Sigmoid colon (tissue), 4 donors: ENCODE data around the gene PLAAT4.
"Not testable (repeated sequence)": the region's sequence is repeated elsewhere in the genome, so short reads cannot be mapped to it uniquely, and the experiment has no call there.

Source experiments
- POLR2A ChIP-seq, 2 donors: fragments of 450-650 bp; IDR thresholded peaks; one replicate each; pipeline ENCODE4 v1.6.1; 2016; ENCODE audit warnings: antibody characterized with exemption in 2 of 2, mild to moderate bottlenecking in 2 of 2, moderate library complexity in 2 of 2
- POLR2AphosphoS5 ChIP-seq, 4 donors: sonication (generic); formaldehyde crosslinking; IDR thresholded peaks; one replicate each; pipeline ENCODE4 v1.6.1; 2017; ENCODE audit warnings: antibody characterized with exemption in 4 of 4
- TF ChIP-seq, protein P1 (sequence below), 4 experiments: fragments of 450-650 bp in 3 of 4; fragments of 200-600 bp in 1 of 4; IDR thresholded peaks; one replicate each; pipeline ENCODE4 v1.5.1; 2016 to 2019; ENCODE audit warnings: antibody characterized with exemption in 4 of 4, mild to moderate bottlenecking in 3 of 4, moderate library complexity in 2 of 4

DNA sequence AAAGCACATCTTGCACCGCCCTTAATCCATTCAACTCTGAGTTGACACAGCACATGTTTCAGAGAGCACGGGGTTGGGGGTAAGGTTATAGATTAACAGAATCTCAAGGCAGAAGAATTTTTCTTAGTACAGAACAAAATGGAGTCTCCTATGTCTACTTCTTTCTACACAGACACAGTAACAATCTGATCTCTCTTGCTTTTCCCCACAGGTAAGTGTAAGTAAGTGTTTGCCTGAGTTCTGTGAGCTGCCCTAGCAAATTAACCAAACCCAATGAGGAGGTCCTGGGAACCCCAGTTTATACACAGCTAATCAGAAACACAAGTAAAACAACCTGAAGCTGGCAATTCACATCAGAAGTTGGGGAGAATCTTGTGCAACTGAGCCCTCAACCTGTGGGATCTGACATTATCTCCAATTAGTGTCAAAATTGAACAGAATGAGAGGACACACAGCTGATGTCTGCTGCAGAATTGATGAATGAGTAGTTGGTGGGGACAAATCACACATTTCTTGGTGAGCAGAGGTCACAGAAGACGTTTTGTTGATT, 7.8 kb upstream of the PLAAT4 start:
- TF ChIP-seq, protein P1, sequence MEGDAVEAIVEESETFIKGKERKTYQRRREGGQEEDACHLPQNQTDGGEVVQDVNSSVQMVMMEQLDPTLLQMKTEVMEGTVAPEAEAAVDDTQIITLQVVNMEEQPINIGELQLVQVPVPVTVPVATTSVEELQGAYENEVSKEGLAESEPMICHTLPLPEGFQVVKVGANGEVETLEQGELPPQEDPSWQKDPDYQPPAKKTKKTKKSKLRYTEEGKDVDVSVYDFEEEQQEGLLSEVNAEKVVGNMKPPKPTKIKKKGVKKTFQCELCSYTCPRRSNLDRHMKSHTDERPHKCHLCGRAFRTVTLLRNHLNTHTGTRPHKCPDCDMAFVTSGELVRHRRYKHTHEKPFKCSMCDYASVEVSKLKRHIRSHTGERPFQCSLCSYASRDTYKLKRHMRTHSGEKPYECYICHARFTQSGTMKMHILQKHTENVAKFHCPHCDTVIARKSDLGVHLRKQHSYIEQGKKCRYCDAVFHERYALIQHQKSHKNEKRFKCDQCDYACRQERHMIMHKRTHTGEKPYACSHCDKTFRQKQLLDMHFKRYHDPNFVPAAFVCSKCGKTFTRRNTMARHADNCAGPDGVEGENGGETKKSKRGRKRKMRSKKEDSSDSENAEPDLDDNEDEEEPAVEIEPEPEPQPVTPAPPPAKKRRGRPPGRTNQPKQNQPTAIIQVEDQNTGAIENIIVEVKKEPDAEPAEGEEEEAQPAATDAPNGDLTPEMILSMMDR (IDR thresholded peaks at IDR 0.05) = not testable (repeated sequence)
- not testable (repeated sequence) for TF ChIP-seq POLR2AphosphoS5, POLR2A (IDR thresholded peaks at IDR 0.05)
